Measurements from ENCODE around the gene ADAMTS2. TPM values are rescaled to one million over a fixed set of nuclear protein-coding genes. Genes with fewer than 3 reads are reported as not detected.

ADAMTS2 gene
- polyA plus RNA-seq, 3 donors: 0.74 to 2.3 TPM; not detected in 1

DNA sequence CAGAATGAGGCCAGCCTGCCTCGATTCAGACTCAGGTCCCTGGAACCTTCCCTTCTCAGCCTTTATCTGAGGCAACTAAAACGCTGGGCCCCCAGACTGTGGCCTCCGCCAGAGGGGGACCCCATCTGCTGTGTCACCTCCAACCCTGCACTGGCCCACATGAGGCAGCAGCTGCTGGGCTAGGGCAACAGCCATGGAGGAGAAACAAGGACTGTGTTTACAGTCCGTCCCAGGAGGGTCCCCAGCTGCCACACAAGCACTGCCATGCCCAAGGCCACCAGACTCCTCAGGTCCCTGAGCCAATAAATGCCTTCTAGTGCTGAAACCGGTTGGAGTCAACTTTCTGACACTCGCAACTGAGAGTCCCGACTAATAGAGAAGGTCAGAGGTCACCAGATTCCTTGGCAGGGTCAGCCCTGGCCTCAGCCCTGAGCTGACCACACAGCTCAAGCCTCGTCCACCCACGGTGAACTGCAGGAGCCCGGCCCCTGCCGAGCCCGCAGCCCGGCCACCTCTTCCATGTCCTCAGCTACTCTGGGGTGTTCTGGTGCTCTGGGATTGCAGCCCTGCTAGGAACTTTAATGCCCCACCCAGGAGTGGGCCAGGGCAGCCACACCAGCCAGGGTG, 208.1 kb downstream of the ADAMTS2 start:
- no peak overlapping the region for H3K9ac ChIP-seq (ENCODE audit: insufficient read depth, low read length, poor library complexity, severe bottlenecking)
- Mint-ChIP-seq H3K27ac (no peak overlapping the region), H3K27me3 (ENCODE audit: low read depth in 3 of 3) (peaks cover under 1 to 2% (median 1%) of the 10 kb centered on the region in 3 donors), H3K4me3 (no peak overlapping the region), H3K9me3 (peaks cover 4 to 33% (median 13%) of the 10 kb centered on the region in 7 donors), H3K4me1 (no peaks in the 10 kb centered on the region), H3K36me3 (no peaks in the 10 kb centered on the region)
- DNase-seq: no peak
- 95% methylated on average over 13 of the region's 13 CpGs for WGBS (ENCODE audit: insufficient coverage)
- no peaks in the 10 kb centered on the region for H3K27me3 ChIP-seq (ENCODE audit: control insufficient read depth in 2 of 2, insufficient read depth in 2 of 2, low read length in 2 of 2)
- no peaks in the 10 kb centered on the region for H3K79me2 ChIP-seq (ENCODE audit: insufficient read depth, low read length)
- no peaks in the 10 kb centered on the region for H4K20me1 ChIP-seq (ENCODE audit: insufficient read depth, low read length)
- no peak overlapping the region for H2AFZ ChIP-seq (ENCODE audit: insufficient read depth, low read depth, low read length, poor library complexity, severe bottlenecking)
- no peaks in the 10 kb centered on the region for H3K4me1 ChIP-seq (ENCODE audit: control insufficient read depth in 1 of 2, insufficient read depth in 2 of 2, low read length in 2 of 2)
- H3K4me2 ChIP-seq (replicated peaks; ENCODE audit: extremely low read depth, low read length, poor library complexity, severe bottlenecking): no peak overlapping the region
- H3K4me3 ChIP-seq (replicated peaks in 1 of 3; ENCODE audit: low read depth in 2 of 3, low read length in 3 of 3): no peak overlapping the region
- TF ChIP-seq, protein P1, sequence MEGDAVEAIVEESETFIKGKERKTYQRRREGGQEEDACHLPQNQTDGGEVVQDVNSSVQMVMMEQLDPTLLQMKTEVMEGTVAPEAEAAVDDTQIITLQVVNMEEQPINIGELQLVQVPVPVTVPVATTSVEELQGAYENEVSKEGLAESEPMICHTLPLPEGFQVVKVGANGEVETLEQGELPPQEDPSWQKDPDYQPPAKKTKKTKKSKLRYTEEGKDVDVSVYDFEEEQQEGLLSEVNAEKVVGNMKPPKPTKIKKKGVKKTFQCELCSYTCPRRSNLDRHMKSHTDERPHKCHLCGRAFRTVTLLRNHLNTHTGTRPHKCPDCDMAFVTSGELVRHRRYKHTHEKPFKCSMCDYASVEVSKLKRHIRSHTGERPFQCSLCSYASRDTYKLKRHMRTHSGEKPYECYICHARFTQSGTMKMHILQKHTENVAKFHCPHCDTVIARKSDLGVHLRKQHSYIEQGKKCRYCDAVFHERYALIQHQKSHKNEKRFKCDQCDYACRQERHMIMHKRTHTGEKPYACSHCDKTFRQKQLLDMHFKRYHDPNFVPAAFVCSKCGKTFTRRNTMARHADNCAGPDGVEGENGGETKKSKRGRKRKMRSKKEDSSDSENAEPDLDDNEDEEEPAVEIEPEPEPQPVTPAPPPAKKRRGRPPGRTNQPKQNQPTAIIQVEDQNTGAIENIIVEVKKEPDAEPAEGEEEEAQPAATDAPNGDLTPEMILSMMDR (IDR thresholded peaks at IDR 0.05): no peak
- no peak overlapping the region for H3K27ac ChIP-seq (ENCODE audit: low read depth in 1 of 2, low read length in 2 of 2)
- intact Hi-C loops (cut with micrococcal nuclease): no loop called here
- no peaks in the 10 kb centered on the region for H3K36me3 ChIP-seq (replicated peaks in 1 of 2; ENCODE audit: control insufficient read depth in 1 of 2, insufficient read depth in 2 of 2, low read length in 2 of 2)
- H3K9me3 ChIP-seq (replicated peaks in 1 of 2; ENCODE audit: control insufficient read depth in 1 of 2, insufficient read depth in 1 of 2, low read length in 2 of 2): peaks cover 6 to 22% of the 10 kb centered on the region in 2 donors

DNA sequence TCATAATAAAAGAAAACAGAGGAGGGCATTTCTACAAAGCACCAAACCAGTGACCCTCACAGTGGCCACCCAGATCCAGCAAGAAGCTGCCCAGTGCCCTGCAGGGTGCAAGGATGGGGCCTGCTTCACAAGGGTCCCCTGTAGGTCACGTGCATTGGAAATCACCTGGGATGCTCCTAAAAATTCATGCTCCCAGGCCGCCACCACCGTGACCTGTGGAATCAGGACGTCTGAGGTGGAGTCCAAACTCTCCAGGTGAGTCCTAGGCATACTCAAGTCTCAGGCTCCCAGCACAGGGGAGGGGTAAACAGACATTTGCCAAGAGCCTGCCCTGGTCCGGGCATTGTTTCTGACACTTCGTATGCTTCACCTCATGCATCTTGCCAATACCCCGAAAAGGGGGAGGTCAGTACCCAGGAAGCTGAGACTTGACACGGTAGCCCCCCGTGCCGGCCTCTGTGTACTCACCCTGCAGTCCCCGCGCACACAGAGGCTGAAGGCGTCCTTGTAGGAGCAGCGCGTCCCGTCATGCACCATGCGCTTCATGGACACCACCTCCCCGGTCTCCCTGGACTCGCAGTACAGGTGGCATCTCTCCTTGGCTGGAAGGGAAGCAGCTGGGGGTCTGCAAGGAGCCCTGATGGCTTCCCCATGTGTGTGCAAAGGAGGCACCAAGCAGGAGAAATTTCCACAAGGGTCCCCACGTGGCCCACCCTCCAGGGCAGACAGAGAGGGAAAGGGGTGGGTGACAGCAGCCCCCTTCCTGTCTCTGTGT, 209.6 kb downstream of the ADAMTS2 start:
- Histone ChIP-seq H3K27me3 (ENCODE audit: control insufficient read depth in 2 of 2, insufficient read depth in 2 of 2, low read length in 2 of 2) (no peaks in the 10 kb centered on the region), H3K9ac (ENCODE audit: insufficient read depth, low read length, poor library complexity, severe bottlenecking) (no peak overlapping the region), H2AFZ (ENCODE audit: insufficient read depth, low read depth, low read length, poor library complexity, severe bottlenecking) (no peak overlapping the region), H4K20me1 (ENCODE audit: insufficient read depth, low read length) (no peaks in the 10 kb centered on the region), H3K79me2 (ENCODE audit: insufficient read depth, low read length) (no peaks in the 10 kb centered on the region), H3K4me2 (replicated peaks; ENCODE audit: extremely low read depth, low read length, poor library complexity, severe bottlenecking) (no peak overlapping the region), H3K4me3 (replicated peaks in 1 of 3; ENCODE audit: low read depth in 2 of 3, low read length in 3 of 3) (no peak overlapping the region), H3K9me3 (replicated peaks in 1 of 2; ENCODE audit: control insufficient read depth in 1 of 2, insufficient read depth in 1 of 2, low read length in 2 of 2) (peaks cover 6 to 22% of the 10 kb centered on the region in 2 donors), H3K36me3 (replicated peaks in 1 of 2; ENCODE audit: control insufficient read depth in 1 of 2, insufficient read depth in 2 of 2, low read length in 2 of 2) (no peaks in the 10 kb centered on the region), H3K27ac (ENCODE audit: low read depth in 1 of 2, low read length in 2 of 2) (no peak overlapping the region), H3K4me1 (ENCODE audit: control insufficient read depth in 1 of 2, insufficient read depth in 2 of 2, low read length in 2 of 2) (no peaks in the 10 kb centered on the region)
- Mint-ChIP-seq H3K27ac (no peak overlapping the region), H3K9me3 (peaks cover 5 to 35% (median 18%) of the 10 kb centered on the region in 7 donors), H3K36me3 (no peaks in the 10 kb centered on the region), H3K27me3 (ENCODE audit: low read depth in 3 of 3) (peaks cover 1 to 2% (median 2%) of the 10 kb centered on the region in 3 donors), H3K4me3 (no peak overlapping the region), H3K4me1 (no peaks in the 10 kb centered on the region)
- no peak for DNase-seq
- TF ChIP-seq, protein P1 (IDR thresholded peaks at IDR 0.05): no peak
- 85% methylated on average over 17 of the region's 20 CpGs for WGBS (ENCODE audit: insufficient coverage)
- intact Hi-C loops (cut with micrococcal nuclease): no loop called here
